ENCODE measurements around the gene GOLM1.

GOLM1 gene

GRCh38 chr9:86041311-86041741 is 58.0 kb downstream of the GOLM1 start:
- H3K4me1 ChIP-seq (ENCODE audit: control insufficient read depth, low read depth, low read length): no peaks in the 10 kb centered on the region
- no peak overlapping the region for H3K27ac ChIP-seq (ENCODE audit: low read length)
- no peaks in the 10 kb centered on the region for H3K27me3 ChIP-seq (ENCODE audit: control insufficient read depth, insufficient read depth, low read length)
- H3K36me3 ChIP-seq (ENCODE audit: control insufficient read depth, low read depth, low read length): peaks cover 2% of the 10 kb centered on the region
- no peaks in the 10 kb centered on the region for H3K9me3 ChIP-seq (ENCODE audit: control insufficient read depth, low read depth, low read length)
- no peak overlapping the region for H3K4me3 ChIP-seq (ENCODE audit: low read length)
- H3K9ac ChIP-seq (ENCODE audit: low read length): no peak overlapping the region

- no peaks in the 10 kb centered on the region for H3K4me1 ChIP-seq (ENCODE audit: control insufficient read depth, low read depth, low read length)
- no peak overlapping the region for H3K4me3 ChIP-seq (ENCODE audit: low read length)
- H3K27me3 ChIP-seq (ENCODE audit: control insufficient read depth, insufficient read depth, low read length): no peaks in the 10 kb centered on the region
- H3K36me3 ChIP-seq (ENCODE audit: control insufficient read depth, low read depth, low read length): peaks cover 2% of the 10 kb centered on the region
- H3K9me3 ChIP-seq (ENCODE audit: control insufficient read depth, low read depth, low read length): no peaks in the 10 kb centered on the region
- H3K27ac ChIP-seq (ENCODE audit: low read length): no peak overlapping the region
- no peak overlapping the region for H3K9ac ChIP-seq (ENCODE audit: low read length)
Measured at GRCh38 chr9:86040861-86041155, 58.5 kb downstream of the GOLM1 start.

GRCh38 chr9:86039991-86040860 is 59.1 kb downstream of the GOLM1 start:
- H3K4me1 ChIP-seq (ENCODE audit: control insufficient read depth, low read depth, low read length): peaks cover 2% of the 10 kb centered on the region
- no peak overlapping the region for H3K9ac ChIP-seq (ENCODE audit: low read length)
- H3K27me3 ChIP-seq (ENCODE audit: control insufficient read depth, insufficient read depth, low read length): no peaks in the 10 kb centered on the region
- no peaks in the 10 kb centered on the region for H3K9me3 ChIP-seq (ENCODE audit: control insufficient read depth, low read depth, low read length)
- peaks cover 2% of the 10 kb centered on the region for H3K36me3 ChIP-seq (ENCODE audit: control insufficient read depth, low read depth, low read length)
- H3K4me3 ChIP-seq (ENCODE audit: low read length): no peak overlapping the region
- no peak overlapping the region for H3K27ac ChIP-seq (ENCODE audit: low read length)

- H3K4me1 ChIP-seq (ENCODE audit: control insufficient read depth, low read depth, low read length): peaks cover 5% of the 10 kb centered on the region
- H3K9ac ChIP-seq (ENCODE audit: low read length): no peak overlapping the region
- no peaks in the 10 kb centered on the region for H3K9me3 ChIP-seq (ENCODE audit: control insufficient read depth, low read depth, low read length)
- H3K27me3 ChIP-seq (ENCODE audit: control insufficient read depth, insufficient read depth, low read length): no peaks in the 10 kb centered on the region
- no peak overlapping the region for H3K4me3 ChIP-seq (ENCODE audit: low read length)
- no peak overlapping the region for H3K27ac ChIP-seq (ENCODE audit: low read length)
- peaks cover 18% of the 10 kb centered on the region for H3K36me3 ChIP-seq (ENCODE audit: control insufficient read depth, low read depth, low read length)
Measured at GRCh38 chr9:86036555-86036954, 62.8 kb downstream of the GOLM1 start.

GRCh38 chr9:86035827-86036440 is 63.4 kb downstream of the GOLM1 start:
- Histone ChIP-seq H3K9ac (ENCODE audit: low read length) (no peak overlapping the region), H3K36me3 (ENCODE audit: control insufficient read depth, low read depth, low read length) (peaks cover 18% of the 10 kb centered on the region), H3K4me3 (ENCODE audit: low read length) (no peak overlapping the region)

GRCh38 chr9:86034863-86035734 is 64.3 kb downstream of the GOLM1 start:
- no peak overlapping the region for H3K27ac ChIP-seq (ENCODE audit: low read length)
- peaks cover 18% of the 10 kb centered on the region for H3K36me3 ChIP-seq (ENCODE audit: control insufficient read depth, low read depth, low read length)

More at GRCh38 chr9:86035827-86036440, 63.4 kb downstream of the GOLM1 start:
- Histone ChIP-seq H3K9me3 (ENCODE audit: control insufficient read depth, low read depth, low read length) (no peaks in the 10 kb centered on the region), H3K27ac (ENCODE audit: low read length) (no peak overlapping the region), H3K4me1 (ENCODE audit: control insufficient read depth, low read depth, low read length) (peaks cover 5% of the 10 kb centered on the region), H3K27me3 (ENCODE audit: control insufficient read depth, insufficient read depth, low read length) (no peaks in the 10 kb centered on the region)

GRCh38 chr9:86027767-86028166 is 71.6 kb downstream of the GOLM1 start:
- H3K4me3 ChIP-seq (ENCODE audit: low read length): no peak overlapping the region
- H3K36me3 ChIP-seq (ENCODE audit: control insufficient read depth, low read depth, low read length): peaks cover 35% of the 10 kb centered on the region
- H3K27me3 ChIP-seq (ENCODE audit: control insufficient read depth, insufficient read depth, low read length): no peaks in the 10 kb centered on the region
- no peak overlapping the region for H3K27ac ChIP-seq (ENCODE audit: low read length)
- no peaks in the 10 kb centered on the region for H3K4me1 ChIP-seq (ENCODE audit: control insufficient read depth, low read depth, low read length)
- no peak overlapping the region for H3K9ac ChIP-seq (ENCODE audit: low read length)
- no peaks in the 10 kb centered on the region for H3K9me3 ChIP-seq (ENCODE audit: control insufficient read depth, low read depth, low read length)

More at GRCh38 chr9:86034863-86035734, 64.3 kb downstream of the GOLM1 start:
- Histone ChIP-seq H3K27me3 (ENCODE audit: control insufficient read depth, insufficient read depth, low read length) (no peaks in the 10 kb centered on the region), H3K9ac (ENCODE audit: low read length) (no peak overlapping the region), H3K9me3 (ENCODE audit: control insufficient read depth, low read depth, low read length) (no peaks in the 10 kb centered on the region), H3K4me1 (ENCODE audit: control insufficient read depth, low read depth, low read length) (peaks cover 5% of the 10 kb centered on the region), H3K4me3 (ENCODE audit: low read length) (no peak overlapping the region)

GRCh38 chr9:86022687-86023266 is 76.6 kb downstream of the GOLM1 start:
- Histone ChIP-seq H3K4me3 (ENCODE audit: low read length) (no peak overlapping the region), H3K9me3 (ENCODE audit: control insufficient read depth, low read depth, low read length) (no peaks in the 10 kb centered on the region), H3K4me1 (ENCODE audit: control insufficient read depth, low read depth, low read length) (no peaks in the 10 kb centered on the region), H3K27me3 (ENCODE audit: control insufficient read depth, insufficient read depth, low read length) (no peaks in the 10 kb centered on the region), H3K36me3 (ENCODE audit: control insufficient read depth, low read depth, low read length) (peaks cover 67% of the 10 kb centered on the region), H3K27ac (ENCODE audit: low read length) (no peak overlapping the region), H3K9ac (ENCODE audit: low read length) (no peak overlapping the region)

GRCh38 chr9:86021166-86021565 is 78.2 kb downstream of the GOLM1 start:
- H3K4me3 ChIP-seq (ENCODE audit: low read length): no peak overlapping the region
- peaks cover 70% of the 10 kb centered on the region for H3K36me3 ChIP-seq (ENCODE audit: control insufficient read depth, low read depth, low read length)
- no peak overlapping the region for H3K9ac ChIP-seq (ENCODE audit: low read length)
- H3K4me1 ChIP-seq (ENCODE audit: control insufficient read depth, low read depth, low read length): no peaks in the 10 kb centered on the region
- no peaks in the 10 kb centered on the region for H3K9me3 ChIP-seq (ENCODE audit: control insufficient read depth, low read depth, low read length)
- H3K27ac ChIP-seq (ENCODE audit: low read length): no peak overlapping the region
- no peaks in the 10 kb centered on the region for H3K27me3 ChIP-seq (ENCODE audit: control insufficient read depth, insufficient read depth, low read length)

- Histone ChIP-seq H3K36me3 (ENCODE audit: control insufficient read depth, low read depth, low read length) (peaks cover 72% of the 10 kb centered on the region), H3K9ac (ENCODE audit: low read length) (no peak overlapping the region), H3K27me3 (ENCODE audit: control insufficient read depth, insufficient read depth, low read length) (no peaks in the 10 kb centered on the region), H3K4me3 (ENCODE audit: low read length) (no peak overlapping the region), H3K9me3 (ENCODE audit: control insufficient read depth, low read depth, low read length) (no peaks in the 10 kb centered on the region), H3K4me1 (ENCODE audit: control insufficient read depth, low read depth, low read length) (no peaks in the 10 kb centered on the region), H3K27ac (ENCODE audit: low read length) (no peak overlapping the region)
Measured at GRCh38 chr9:86020731-86021130, 78.6 kb downstream of the GOLM1 start.

GRCh38 chr9:86009133-86009532 is 90.2 kb downstream of the GOLM1 start:
- peaks cover 5% of the 10 kb centered on the region for H3K9me3 ChIP-seq (ENCODE audit: control insufficient read depth, low read depth, low read length)
- H3K4me1 ChIP-seq (ENCODE audit: control insufficient read depth, low read depth, low read length): no peaks in the 10 kb centered on the region
- H3K27me3 ChIP-seq (ENCODE audit: control insufficient read depth, insufficient read depth, low read length): no peaks in the 10 kb centered on the region
- no peak overlapping the region for H3K27ac ChIP-seq (ENCODE audit: low read length)
- H3K9ac ChIP-seq (ENCODE audit: low read length): no peak overlapping the region
- no peak overlapping the region for H3K4me3 ChIP-seq (ENCODE audit: low read length)
- H3K36me3 ChIP-seq (ENCODE audit: control insufficient read depth, low read depth, low read length): peaks cover 65% of the 10 kb centered on the region

Data from iPS-18a (cell line).